ENCODE measurements around the gene CFD.
"Not testable (repeated sequence)": the region's sequence is repeated elsewhere in the genome, so short reads cannot be mapped to it uniquely, and the experiment has no call there.

The CFD gene

DNA sequence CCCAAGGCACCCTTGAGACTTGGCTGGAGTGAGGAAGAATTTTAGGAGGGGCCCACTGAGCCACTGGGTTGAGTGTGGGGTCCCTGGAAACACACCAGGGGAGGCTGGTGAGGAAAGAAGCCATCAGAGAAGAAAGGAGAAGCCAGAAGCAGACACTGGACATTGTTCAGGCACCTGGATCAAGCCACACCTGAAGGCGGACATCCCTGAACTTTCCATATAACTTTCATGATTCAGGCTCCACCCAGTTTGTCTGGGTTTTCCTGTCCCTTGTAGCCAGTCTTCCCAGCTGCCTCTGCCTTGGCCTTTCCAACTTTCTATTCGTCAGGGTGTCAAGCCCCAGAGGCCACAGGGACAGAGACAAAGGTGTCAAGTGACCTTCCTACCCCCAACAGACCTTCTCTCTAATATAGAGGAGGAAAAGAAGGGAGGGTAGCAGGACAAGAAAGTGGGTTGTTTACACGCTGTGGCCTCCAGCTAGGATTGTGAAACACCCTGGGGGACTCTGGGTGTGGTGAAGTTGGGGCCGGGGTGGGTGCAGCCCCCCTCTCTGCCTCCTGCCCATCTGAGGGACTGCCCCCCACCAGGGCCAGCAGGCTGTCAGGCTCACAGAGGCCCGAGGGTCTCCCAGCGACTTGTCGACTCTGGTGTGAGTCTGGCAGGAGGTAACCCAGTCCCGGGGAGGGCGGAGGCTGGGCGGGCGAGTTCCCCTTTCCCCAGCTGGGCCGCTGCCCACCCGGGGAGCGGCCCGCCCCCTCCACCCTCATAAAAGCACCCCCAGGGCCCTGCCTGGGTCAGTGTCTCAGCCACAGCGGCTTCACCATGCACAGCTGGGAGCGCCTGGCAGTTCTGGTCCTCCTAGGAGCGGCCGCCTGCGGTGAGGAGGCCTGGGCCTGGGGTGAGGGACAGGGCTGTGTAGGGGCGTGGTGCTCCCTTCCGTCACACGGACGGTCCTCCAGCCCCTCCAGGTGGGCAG, at the start of gene CFD:
Gene CFD (plus strand): TSS at position 797 of the 976 bp plus-strand sequence. CDS start 26 bp downstream, at position 823.
- no peak for DNase-seq

DNA sequence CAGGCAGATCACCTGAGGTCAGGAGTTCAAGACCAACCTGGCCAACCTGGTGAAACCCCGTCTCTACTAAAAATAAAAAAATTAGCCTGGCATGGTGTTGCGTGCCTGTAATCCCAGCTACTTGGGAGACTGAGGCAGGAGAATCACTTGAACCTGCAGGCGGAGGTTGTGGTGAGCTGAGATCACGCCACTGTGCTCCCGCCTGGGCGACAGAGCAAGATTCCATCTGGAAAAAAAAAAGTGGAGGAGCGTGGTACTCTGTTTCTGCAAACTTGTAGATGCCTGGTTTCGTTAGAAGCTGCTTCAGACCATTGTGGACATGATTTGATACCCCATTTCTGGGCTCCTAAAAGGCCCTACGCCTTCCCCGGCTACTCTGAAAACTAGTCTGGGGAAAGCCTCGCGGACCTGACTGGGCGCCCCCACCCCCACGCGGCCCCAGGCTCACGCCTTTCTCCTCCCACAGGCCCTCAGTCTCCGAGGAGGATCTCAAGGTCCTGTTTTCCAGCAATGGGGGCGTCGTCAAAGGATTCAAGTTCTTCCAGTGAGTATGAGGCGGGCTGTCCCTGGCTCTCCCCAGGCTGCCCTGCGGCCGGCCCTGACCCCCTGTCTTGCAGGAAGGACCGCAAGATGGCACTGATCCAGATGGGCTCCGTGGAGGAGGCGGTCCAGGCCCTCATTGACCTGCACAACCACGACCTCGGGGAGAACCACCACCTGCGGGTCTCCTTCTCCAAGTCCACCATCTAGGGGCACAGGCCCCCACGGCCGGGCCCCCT, 49.2 kb upstream of the CFD start:
- DNase-seq = no peak

DNA sequence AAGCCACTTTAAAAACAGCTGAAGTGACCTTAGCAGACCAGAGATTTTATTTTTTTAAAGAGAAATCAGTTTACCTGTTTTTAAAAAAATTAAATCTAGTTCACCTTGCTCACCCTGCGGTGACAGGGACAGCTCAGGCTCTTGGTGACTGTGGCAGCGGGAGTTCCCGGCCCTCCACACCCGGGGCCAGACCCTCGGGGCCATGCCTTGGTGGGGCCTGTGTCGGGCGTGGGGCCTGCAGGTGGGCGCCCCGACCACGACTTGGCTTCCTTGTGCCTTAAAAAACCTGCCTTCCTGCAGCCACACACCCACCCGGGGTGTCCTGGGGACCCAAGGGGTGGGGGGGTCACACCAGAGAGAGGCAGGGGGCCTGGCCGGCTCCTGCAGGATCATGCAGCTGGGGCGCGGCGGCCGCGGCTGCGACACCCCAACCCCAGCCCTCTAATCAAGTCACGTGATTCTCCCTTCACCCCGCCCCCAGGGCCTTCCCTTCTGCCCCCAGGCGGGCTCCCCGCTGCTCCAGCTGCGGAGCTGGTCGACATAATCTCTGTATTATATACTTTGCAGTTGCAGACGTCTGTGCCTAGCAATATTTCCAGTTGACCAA, 48.5 kb upstream of the CFD start:
- DNase-seq = no peak

DNA sequence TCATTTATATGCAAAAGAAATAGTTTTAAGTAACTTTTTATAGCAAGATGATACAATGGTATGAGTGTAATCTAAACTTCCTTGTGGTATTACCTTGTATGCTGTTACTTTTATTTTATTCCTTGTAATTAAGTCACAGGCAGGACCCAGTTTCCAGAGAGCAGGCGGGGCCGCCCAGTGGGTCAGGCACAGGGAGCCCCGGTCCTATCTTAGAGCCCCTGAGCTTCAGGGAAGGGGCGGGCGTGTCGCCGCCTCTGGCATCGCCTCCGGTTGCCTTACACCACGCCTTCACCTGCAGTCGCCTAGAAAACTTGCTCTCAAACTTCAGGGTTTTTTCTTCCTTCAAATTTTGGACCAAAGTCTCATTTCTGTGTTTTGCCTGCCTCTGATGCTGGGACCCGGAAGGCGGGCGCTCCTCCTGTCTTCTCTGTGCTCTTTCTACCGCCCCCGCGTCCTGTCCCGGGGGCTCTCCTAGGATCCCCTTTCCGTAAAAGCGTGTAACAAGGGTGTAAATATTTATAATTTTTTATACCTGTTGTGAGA, 47.9 kb upstream of the CFD start:
- DNase-seq = no peak

DNA sequence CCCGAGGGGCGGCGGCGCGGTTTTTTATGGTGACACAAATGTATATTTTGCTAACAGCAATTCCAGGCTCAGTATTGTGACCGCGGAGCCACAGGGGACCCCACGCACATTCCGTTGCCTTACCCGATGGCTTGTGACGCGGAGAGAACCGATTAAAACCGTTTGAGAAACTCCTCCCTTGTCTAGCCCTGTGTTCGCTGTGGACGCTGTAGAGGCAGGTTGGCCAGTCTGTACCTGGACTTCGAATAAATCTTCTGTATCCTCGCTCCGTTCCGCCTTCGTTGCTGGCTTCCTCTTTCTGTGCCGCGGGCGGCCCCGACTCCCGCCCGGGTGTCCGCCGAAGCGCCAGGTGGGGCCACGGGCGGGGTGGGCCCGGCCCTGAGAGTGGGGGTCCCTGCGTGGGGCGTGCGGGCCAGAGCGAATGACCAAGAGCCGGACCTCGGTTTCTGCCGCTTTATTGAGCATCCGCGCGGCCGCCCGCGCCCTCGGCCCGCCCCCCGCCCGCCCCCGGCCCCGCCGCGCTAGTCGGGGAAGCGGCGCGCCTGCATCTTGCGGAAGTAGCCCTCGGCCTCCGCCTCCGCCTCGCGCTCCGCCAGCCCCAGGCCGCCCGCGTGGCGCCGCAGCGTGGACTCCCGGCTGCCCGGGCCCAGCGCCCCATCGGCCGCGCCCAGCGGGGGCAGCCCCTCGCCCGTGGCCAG, 47.3 kb upstream of the CFD start:
- no peak for DNase-seq

DNA sequence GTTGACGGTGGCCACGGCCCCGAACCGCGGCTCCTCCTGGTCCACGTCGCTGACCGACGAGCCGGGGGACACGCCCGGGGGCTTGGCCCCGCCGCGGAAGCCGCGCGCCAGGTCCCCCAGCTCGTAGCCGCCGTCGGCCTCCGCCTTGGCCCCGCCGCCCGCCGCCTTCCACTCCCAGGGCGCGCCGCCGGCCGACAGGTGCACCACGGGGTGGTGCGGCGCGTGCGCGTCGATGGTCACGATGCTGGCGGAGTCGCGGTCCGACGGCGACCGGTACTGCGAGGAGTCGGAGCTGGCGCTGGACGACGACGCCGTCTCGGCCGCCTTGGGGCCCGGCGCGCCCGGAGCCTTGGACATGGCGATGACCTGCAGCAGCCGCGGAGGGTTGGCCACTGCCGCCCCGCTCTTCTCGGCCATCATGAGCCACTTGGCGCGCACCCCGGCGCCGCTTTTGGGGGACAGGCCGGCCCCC, 46.7 kb upstream of the CFD start:
- no peak for DNase-seq

DNA sequence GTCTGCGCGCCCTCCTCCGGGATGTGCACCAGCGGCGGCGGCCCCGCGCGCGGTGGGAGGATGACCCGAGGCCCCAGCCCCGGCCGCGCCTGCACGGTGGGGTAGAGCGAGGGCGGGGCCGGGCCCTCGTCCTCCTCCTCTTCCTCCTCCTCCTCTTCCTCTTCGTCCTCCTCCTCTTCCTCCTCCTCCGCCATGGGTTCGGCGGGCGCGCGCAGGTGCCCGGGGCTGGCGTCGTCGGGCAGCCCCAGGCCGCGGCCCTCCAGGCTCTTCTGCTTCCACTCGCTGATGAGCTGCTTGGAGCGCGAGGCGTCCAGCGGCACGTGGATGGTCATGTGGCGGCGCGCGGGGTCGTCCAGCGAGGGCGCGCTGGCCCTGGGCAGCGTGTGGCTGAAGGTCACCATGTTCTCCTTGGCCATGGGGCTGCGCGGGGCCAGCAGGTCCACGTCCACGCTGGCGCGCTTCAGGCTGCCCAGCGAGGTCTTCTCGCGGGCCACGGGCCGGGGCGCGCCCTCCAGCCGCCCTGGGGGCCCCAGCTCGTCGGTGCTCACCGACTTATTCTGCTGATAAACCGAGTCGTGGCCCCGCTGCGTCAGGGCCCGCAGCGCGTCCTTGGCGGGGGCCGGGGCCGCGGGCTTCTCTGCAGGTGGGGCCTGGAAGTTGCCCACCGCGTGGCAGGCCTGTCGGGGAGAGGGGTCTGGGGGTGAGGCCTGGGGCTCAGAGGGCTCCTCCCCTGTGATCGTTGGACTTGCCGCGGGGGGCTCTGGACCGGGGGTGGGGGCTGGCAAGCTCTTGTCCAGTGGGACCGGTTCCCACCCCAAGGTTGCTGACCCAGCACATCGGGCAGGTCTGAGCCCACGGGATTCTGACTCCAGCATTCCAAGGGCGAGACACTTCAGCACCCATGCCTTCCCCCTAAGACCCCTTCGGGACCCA, 46.0 kb upstream of the CFD start:
- no peak for DNase-seq

DNA sequence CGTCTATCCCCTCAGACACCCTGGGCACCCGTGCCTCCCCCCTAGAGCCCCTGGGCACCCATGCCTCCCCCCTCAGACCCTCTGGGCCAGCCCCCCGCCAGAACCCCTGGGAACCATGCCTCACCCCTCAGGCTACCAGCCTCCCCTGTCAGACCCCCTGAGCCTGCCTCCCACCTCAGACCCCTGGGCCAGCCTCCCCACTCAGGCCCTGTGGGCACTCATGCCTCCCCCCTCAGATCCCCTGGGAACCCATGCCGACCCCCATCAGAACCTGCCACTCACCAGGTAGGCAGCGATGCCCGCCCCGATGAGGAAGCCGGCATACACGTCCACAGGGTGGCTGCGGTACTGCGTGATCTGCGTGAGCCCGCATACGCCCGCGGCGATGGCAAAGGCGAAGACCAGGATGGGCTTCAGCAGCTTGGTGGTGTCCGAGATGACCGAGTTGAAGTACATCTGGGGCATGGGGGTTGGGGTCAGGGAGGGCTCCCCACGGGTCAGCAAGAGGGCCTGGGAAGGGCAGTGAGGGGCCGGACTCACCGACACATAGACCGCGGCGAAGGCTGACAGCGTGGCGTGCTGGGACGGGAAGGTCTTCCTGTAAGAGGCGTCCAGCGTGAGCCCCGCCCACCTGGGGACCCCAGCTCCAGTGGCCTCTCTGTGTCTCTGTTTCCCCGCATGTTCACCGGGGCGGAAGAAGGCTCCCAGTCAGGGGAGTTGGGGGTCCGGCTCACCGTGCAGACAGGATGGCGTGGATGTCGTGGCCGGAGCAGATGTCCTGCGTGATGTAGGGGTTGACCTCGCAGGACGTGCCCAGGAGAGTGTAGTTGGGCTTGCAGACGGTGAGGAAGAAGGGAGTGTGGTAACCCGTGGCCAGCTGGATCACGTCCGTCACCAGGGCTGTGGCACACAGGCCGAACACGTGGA, 45.0 kb upstream of the CFD start:
- DNase-seq = no peak

DNA sequence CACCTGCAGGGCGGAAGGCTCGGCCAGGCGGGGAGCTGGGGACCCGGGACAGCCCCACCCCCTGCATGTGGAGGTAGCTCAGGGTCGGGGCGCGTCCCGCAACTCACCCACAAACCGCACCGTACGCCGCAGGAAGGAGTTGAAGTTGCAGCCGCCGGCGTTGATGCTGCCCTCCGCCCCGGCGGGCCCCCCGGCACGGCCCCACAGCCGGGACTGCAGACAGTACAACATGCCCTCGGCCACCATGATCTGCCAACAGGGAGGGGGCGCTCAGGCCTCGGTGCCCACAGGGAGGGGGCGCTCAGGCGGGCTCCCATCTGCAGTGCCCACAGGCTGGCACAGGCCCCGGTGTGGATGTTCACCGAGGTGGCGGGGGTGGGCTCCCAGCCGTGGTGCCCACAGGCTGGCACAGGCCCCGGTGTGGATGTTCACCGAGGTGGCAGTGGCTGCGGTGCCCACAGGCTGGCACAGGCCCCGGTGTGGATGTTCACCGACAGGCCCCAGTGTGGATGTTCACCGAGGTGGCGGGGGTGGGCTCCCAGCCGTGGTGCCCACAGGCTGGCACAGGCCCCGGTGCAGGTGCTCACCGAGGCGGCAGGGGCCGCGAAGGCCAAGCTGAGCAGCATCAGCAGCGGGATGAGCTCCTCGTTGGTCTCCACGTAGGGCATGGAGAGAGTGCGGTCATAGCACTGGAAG, 44.2 kb upstream of the CFD start:
- DNase-seq = no peak

DNA sequence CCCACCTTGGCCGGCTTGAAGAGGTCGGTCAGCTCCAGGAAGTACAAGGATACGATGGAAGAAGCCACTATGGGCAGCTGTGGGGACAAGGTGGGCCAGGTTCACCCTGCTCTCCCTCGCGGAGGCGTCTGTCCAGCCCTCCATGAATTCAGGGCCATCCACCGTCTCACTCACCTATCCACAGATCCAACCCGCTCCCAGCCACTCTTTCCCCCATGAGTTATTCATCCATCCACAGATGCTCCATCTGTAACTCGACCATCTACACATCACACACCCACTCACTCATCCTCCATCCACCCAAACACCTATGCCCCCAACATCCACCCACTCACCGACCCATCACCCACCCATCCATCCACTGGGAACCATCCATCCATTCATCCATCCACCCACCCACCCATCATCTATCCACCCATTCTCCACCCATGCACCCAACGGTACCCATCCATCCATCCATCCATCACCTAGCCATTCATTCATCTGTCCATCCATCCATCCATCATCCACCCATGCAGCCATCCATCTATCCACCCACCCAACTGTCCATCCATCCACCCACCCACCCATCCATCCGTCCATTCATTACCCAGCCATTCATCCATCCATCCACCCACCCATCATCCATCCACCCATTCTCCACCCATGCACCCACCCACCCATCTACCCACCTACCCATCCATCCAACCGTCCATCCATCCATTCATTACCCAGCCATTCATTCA, 43.5 kb upstream of the CFD start:
- DNase-seq = no peak

DNA sequence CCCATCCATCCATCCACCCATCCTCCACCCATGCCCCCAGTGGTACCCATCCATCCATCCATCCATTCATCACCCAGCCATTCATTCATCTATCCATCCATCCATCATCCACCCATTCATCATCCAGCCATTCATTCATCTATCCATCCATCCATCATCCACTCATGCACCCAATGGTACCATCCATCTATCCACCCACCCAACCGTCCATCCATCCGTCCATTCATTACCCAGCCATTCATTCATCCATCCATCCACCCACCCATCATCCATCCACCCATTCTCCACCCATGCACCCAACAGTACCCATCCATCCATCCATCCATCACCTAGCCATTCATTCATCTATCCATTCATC, 43.0 kb upstream of the CFD start:
- DNase-seq = no peak

DNA sequence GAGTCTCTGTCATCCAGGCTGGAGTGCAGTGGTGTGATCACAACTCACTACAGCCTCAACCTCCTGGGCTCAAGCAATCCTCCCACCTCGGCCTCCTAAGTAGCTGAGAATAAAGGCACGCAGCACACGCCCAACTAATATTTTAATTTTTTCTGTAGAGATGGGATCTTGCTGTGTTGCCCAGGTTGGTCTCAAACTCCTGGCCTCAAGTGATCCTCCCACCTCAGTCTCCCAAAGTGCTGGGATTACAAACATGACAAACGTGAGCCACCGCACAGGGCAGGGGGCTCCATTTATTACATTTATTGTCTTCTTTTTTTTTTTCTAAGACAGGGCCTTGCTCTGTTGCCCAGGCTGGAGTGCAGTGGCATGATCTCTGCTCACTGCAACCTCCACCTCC, 39.3 kb upstream of the CFD start:
- not testable (repeated sequence) for DNase-seq

DNA sequence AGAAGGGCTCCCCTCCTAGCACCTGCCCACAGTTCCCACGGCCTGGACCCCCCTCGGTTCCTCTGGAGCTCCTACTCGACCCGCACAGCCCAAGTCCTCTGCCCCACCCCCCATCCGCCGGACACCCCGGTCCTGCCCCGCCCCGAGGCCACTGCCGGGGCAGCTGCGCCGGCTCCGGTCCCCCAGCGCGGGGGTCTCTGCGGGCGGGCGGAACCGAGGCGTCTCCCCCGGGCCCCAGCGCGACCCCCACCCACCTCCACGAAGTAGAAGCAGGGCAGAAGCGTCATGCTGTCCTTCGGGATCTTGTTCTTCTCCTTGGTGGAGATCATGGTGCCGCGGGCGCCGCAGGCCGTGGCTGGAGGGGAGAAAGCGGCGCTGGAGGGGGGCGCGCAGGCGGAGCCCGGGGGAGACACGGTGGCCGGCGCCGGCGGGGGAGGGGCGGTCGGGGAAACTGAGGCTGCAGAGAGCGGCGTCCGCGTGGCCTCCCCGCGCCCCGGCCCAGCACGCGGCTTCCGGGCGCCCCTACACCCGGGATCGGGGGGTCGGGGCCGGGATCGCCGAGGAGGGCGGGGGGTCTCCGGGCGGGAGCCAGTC, 38.1 kb upstream of the CFD start:
- DNase-seq = no peak

DNA sequence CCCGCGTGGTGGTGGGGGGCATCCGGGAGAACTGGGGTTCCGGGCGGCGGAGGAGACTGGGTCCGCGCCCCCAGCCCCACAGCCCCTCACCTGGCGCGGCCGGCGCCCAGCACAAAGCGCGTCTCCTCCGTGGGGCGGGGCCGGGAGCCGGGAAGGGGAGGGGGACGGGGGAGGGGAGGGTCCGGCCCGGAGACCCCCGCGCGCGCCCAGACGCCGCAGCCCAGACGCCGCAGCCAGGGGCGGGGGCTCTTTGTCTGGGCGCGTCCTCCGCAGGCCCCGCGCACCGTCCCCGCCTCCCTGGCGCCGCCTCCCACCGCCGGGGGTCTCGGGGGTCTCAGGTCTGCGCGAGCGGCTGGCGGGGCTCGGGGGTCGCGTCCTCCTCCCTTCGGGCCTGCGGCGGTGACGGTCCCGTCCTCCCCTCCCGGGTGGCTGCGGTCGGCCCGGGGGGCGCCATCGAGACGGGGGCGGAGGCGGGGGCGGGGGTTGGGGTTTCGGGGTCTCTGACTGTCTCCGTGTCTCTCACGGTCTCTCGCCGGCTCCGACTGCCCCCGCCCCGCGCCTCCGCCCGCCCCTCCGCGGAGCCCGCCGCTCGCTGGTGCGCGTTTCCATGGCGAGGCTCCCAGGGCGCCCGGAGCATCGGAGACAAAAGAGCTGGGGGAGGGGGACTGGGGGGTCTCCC, 37.5 kb upstream of the CFD start, which contains the start of gene PLPPR3:
Gene PLPPR3 (minus strand): TSS at position 131 of the 679 bp plus-strand sequence. CDS start 396 bp downstream, outside the sequence.
- DNase-seq = no peak

DNA sequence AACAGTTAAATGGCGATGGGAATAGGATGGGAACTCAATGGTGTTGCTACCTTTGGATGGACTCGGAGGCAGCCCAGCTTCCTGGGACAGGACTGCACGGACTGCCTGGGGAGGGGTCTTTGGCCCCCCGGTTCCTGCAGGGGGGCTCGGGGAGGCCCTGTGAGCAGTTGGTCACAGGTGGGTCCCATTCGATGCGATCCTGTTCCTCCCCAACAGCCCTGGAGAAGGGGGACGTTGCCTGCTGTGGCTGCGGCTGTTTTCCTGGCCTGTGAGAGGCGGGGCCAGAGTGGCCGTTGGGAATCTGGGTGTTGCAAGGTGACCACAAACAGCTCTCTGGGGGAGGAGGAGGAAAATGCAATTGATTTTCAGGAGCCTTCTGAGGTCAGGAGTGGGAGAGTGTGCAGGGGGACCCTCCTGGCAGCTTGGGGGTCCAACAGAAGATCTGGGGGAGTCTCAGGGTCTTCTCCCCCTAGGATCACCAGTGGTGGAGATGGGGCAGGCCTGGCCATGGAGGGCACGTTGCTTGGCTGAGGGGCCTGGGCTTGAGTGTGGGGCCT, 35.8 kb upstream of the CFD start:
- DNase-seq = no peak

DNA sequence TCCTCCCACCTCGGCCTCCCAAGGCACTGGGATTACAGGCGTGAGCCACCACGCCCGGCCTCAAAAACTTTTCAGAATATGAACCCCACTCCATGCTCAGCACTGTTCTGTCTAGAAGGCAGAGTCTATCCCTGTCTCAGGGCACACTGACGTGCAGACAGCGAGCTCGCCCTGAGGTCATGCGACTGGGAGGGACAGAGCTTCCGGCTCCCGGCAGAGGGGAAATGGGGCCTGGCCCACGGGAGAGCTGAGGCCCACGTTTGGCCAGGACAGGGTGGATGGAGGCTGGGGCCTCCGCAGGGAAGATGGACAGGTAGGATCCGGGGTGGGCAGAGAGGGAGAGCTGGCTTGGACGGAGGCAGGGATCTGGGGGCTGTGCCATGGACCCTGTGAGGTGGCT, 34.6 kb upstream of the CFD start:
- DNase-seq = no peak

DNA sequence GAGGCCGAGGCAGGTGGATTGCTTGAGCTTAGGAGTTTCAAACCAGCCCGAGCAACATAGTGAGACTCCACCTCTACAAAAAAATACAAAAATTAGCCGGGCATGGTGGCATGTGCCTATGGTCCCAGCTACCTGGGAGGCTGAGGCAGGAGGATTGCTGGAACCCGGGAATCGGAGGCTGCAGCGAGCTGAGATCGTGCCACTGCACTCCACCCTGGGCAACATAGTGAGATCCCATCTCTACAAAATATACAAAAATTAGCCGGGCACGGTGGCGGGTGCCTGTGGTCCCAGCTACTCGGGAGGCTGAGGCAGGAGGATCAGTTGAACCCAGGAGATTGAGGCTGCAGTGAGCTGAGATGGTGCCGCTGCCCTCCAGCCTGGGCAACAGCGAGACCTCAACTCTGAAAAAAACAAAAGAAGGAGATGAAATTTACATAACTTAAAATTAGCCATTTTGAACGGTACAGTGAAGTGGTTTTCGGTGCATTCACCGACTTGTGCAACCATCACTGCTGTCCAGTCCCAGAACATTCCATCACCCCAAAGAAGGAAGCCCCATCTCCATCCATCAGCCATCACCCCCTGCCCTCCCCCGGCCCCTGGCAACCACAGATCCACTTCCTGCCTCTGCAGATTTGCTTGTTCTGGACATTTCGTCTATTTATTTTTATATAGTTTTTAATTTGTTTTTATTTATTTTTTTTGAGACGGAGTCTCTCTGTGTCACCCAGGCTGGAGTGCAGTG, 33.4 kb upstream of the CFD start:
- DNase-seq = no peak
